Fibroblast of lung (primary cell): ENCODE measurements around the gene RPS25.

Experiments used
- EZH2 ChIP-seq: IDR thresholded peaks from 2 replicates; pipeline ENCODE4 v1.5.1; 2012; ENCODE audit warnings: low read length, control low read depth, mild to moderate bottlenecking; ENCODE audit errors: missing control alignments
- TF ChIP-seq, protein P1 (sequence below), 2 donors: IDR thresholded peaks in 1 of 2; conservative IDR thresholded peaks in 1 of 2; 1 replicate in 1 of 2; 2 replicates in 1 of 2; pipeline ENCODE4 v1.5.1; 2011 to 2012; ENCODE audit warnings: low read length in 2 of 2, control low read depth in 1 of 2, inconsistent platforms in 1 of 2, low read depth in 1 of 2, mild to moderate bottlenecking in 1 of 2

DNA sequence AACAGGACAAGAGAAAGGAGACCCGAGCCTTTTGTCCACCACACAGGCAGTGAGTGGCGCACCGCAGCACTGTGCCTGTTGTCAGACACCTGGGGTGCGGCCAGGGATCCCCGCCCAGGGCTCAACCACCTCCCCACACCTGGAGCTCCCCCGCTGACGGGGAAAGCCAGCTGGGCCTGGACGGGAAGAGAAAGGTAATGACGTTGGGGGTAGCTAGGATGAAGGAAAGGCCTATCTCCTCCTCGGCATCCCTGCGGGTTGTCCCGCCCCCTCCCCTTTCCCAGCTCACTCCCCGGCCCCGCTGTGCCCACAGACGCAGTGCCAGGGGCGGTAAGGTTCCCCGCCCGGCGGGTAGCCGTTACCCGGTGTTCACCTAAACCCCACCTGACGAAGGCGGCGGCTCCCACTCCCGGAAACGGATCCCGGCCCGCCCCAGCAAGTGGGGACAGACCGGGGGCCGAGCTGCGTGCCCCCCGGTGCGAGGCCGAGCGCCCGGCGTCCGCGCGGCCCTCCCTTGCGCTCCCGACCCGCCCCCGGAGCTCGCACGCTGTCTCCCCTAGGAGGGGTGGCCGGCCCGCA is 38.4 kb upstream of the RPS25 start:
- TF ChIP-seq, protein P1, sequence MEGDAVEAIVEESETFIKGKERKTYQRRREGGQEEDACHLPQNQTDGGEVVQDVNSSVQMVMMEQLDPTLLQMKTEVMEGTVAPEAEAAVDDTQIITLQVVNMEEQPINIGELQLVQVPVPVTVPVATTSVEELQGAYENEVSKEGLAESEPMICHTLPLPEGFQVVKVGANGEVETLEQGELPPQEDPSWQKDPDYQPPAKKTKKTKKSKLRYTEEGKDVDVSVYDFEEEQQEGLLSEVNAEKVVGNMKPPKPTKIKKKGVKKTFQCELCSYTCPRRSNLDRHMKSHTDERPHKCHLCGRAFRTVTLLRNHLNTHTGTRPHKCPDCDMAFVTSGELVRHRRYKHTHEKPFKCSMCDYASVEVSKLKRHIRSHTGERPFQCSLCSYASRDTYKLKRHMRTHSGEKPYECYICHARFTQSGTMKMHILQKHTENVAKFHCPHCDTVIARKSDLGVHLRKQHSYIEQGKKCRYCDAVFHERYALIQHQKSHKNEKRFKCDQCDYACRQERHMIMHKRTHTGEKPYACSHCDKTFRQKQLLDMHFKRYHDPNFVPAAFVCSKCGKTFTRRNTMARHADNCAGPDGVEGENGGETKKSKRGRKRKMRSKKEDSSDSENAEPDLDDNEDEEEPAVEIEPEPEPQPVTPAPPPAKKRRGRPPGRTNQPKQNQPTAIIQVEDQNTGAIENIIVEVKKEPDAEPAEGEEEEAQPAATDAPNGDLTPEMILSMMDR (conservative IDR thresholded peaks at IDR 0.05 in 1 of 2, IDR thresholded peaks at IDR 0.05 in 1 of 2; ENCODE audit: low read depth in 1 of 2, low read length in 2 of 2), result no peak
- TF ChIP-seq EZH2, result no peak
